ENCODE results near the gene CHD5. TPM values are rescaled to one million over a fixed set of nuclear protein-coding genes. Genes with fewer than 3 reads are reported as not detected.

CHD5 gene
- total RNA-seq, 1 experiment from 2014 or later, result 62.9 TPM

DNA sequence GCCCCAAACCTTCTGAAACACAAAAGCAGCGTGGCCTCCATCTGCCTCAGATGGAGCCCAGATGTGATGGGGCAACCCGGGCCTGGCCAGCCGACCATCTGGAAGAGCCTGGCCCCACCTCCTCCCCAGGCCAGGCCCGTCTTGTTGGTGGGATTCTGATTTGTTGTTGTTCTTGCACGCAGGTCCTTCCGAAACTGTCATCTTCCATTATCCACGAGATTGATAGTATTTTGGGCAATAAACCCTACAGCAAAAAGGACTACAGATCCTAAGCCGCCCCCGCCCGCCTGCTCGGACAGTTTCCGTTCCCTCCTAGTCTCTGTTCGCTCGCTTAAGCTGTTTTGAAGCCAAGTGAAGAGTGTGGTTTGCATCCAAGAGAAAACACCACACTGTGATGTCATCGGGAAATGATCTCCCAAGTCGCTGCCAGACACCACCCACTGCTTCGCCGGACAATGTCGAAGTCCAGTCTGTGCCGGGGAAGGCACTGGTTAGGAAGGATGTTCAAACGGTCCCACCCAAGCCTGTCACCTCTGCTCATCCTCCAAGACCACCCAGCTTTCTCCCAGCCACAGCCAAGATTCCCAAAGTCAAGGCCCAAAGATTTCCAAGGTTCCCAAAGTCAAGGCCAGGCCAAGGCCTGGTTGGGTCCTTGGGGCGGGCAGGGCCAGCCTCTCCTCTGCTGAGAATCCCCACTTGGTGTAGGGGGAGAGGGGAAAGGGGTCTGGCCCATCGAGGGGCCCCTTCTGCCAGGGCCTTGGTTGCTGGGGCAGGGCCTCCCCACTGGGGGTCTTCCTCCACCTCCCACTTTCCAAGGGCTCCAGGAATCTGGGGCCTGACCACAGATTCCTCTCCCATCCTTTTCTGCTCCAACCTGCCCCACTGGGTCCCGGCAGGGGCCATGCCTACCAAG lies 81.6 kb downstream of the CHD5 start:
- intact Hi-C loops (cut with micrococcal nuclease; ENCODE audit: unreplicated experiment) (no loop called here), in situ Hi-C loops (cut with HindIII; ENCODE audit: low pct_unique_long_range_greater_than_20kb, low sequenced_read_pairs) (no loop called here)
- TF ChIP-seq SIN3A (IDR thresholded peaks at IDR 0.05; ENCODE audit: borderline replicate concordance, insufficient read depth, low read depth, low read length) (no peak), POLR2AphosphoS5 (IDR thresholded peaks at IDR 0.05; ENCODE audit: low read depth, low read length) (no peak)
- TF ChIP-seq, protein P1, sequence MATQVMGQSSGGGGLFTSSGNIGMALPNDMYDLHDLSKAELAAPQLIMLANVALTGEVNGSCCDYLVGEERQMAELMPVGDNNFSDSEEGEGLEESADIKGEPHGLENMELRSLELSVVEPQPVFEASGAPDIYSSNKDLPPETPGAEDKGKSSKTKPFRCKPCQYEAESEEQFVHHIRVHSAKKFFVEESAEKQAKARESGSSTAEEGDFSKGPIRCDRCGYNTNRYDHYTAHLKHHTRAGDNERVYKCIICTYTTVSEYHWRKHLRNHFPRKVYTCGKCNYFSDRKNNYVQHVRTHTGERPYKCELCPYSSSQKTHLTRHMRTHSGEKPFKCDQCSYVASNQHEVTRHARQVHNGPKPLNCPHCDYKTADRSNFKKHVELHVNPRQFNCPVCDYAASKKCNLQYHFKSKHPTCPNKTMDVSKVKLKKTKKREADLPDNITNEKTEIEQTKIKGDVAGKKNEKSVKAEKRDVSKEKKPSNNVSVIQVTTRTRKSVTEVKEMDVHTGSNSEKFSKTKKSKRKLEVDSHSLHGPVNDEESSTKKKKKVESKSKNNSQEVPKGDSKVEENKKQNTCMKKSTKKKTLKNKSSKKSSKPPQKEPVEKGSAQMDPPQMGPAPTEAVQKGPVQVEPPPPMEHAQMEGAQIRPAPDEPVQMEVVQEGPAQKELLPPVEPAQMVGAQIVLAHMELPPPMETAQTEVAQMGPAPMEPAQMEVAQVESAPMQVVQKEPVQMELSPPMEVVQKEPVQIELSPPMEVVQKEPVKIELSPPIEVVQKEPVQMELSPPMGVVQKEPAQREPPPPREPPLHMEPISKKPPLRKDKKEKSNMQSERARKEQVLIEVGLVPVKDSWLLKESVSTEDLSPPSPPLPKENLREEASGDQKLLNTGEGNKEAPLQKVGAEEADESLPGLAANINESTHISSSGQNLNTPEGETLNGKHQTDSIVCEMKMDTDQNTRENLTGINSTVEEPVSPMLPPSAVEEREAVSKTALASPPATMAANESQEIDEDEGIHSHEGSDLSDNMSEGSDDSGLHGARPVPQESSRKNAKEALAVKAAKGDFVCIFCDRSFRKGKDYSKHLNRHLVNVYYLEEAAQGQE (IDR thresholded peaks at IDR 0.05; ENCODE audit: insufficient read depth in 1 of 2, low read depth in 2 of 2, low read length in 1 of 2), result no peak
- Histone ChIP-seq H3K4me3 (ENCODE audit: low read depth in 2 of 2, low read length in 2 of 2) (no peak overlapping the region), H3K36me3 (ENCODE audit: control insufficient read depth, insufficient read depth, low read length) (no peaks in the 10 kb centered on the region), H3K27me3 (ENCODE audit: control insufficient read depth, insufficient read depth, low read length) (no peaks in the 10 kb centered on the region), H3K27ac (ENCODE audit: low read length) (no peak overlapping the region), H3K4me1 (ENCODE audit: control insufficient read depth, insufficient read depth, low read length) (peaks cover 9% of the 10 kb centered on the region; the same call in 1 of the 2 replicates), H3K9me3 (ENCODE audit: control insufficient read depth, insufficient read depth, low read depth, low read length) (no peaks in the 10 kb centered on the region)
- no peak for ATAC-seq
- POLR2A ChIA-PET, result no interaction called here
- CTCF ChIA-PET, result no interaction called here
- no peak for DNase-seq (ENCODE audit: low read depth, low spot score)
- BruUV-seq (replicated peaks), result no TSS peak

DNA sequence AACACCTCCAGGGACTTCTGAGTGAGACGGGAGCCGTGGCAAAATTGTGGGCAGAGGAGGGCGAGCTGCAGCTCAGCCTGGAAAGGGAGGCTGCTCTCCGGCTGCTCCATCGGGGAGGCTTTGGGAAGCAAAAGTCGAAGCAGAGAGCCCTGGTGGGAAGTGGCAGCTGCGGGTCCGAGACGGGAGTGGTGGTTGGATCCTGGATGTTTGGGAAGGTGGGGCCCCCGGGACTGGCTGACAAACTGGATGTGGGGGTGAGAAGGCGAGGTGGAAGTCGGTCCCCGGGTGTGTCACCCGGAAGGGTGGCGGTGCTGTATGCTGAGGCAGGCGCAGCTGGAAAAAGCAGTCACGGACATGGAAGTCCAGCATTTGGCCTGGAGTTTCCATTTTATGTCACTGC lies 82.3 kb downstream of the CHD5 start:
- H3K36me3 ChIP-seq (ENCODE audit: control insufficient read depth, insufficient read depth, low read length), result no peaks in the 10 kb centered on the region
- H3K27me3 ChIP-seq (ENCODE audit: control insufficient read depth, insufficient read depth, low read length), result no peaks in the 10 kb centered on the region
- TF ChIP-seq TCF7L2 (IDR thresholded peaks at IDR 0.05; ENCODE audit: low read depth, low read length) (no peak), SIN3A (IDR thresholded peaks at IDR 0.05; ENCODE audit: borderline replicate concordance, insufficient read depth, low read depth, low read length) (no peak), POLR2AphosphoS5 (IDR thresholded peaks at IDR 0.05; ENCODE audit: low read depth, low read length) (no peak)
- TF ChIP-seq, protein P2, sequence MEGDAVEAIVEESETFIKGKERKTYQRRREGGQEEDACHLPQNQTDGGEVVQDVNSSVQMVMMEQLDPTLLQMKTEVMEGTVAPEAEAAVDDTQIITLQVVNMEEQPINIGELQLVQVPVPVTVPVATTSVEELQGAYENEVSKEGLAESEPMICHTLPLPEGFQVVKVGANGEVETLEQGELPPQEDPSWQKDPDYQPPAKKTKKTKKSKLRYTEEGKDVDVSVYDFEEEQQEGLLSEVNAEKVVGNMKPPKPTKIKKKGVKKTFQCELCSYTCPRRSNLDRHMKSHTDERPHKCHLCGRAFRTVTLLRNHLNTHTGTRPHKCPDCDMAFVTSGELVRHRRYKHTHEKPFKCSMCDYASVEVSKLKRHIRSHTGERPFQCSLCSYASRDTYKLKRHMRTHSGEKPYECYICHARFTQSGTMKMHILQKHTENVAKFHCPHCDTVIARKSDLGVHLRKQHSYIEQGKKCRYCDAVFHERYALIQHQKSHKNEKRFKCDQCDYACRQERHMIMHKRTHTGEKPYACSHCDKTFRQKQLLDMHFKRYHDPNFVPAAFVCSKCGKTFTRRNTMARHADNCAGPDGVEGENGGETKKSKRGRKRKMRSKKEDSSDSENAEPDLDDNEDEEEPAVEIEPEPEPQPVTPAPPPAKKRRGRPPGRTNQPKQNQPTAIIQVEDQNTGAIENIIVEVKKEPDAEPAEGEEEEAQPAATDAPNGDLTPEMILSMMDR (IDR thresholded peaks at IDR 0.05), result no peak
- TF ChIP-seq, protein P1 (IDR thresholded peaks at IDR 0.05; ENCODE audit: insufficient read depth in 1 of 2, low read depth in 2 of 2, low read length in 1 of 2), result no peak
- DNase-seq (ENCODE audit: low read depth, low spot score) (no peak), ATAC-seq (no peak)
- H3K9me3 ChIP-seq (ENCODE audit: control insufficient read depth, insufficient read depth, low read depth, low read length), result no peaks in the 10 kb centered on the region
- in situ Hi-C loops (cut with HindIII; ENCODE audit: low pct_unique_long_range_greater_than_20kb, low sequenced_read_pairs), result no loop called here
- no peak overlapping the region for H3K27ac ChIP-seq (ENCODE audit: low read length)
- peaks cover 9% of the 10 kb centered on the region; the same call in 1 of the 2 replicates for H3K4me1 ChIP-seq (ENCODE audit: control insufficient read depth, insufficient read depth, low read length)
- H3K4me3 ChIP-seq (ENCODE audit: low read depth in 2 of 2, low read length in 2 of 2), result no peak overlapping the region
- no TSS peak for BruUV-seq (replicated peaks)
- intact Hi-C loops (cut with micrococcal nuclease; ENCODE audit: unreplicated experiment), result no loop called here
- POLR2A ChIA-PET, result no interaction called here
- CTCF ChIA-PET, result interaction anchor here (0.8 kb wide), 1 partner anchor 11 kb away, joined by 3 read pairs; no protein-coding TSS in a partner anchor
